ENCODE measurements around the gene KIF21A. TPM values are rescaled to one million over a fixed set of nuclear protein-coding genes. Genes with fewer than 3 reads are reported as not detected.

The KIF21A gene
- total and polyA plus RNA-seq, 2 of the 13 experiments (the other 11 are each of a cell fraction or from before 2014, with no cell fraction given), result 20.6 to 39.7 TPM

DNA sequence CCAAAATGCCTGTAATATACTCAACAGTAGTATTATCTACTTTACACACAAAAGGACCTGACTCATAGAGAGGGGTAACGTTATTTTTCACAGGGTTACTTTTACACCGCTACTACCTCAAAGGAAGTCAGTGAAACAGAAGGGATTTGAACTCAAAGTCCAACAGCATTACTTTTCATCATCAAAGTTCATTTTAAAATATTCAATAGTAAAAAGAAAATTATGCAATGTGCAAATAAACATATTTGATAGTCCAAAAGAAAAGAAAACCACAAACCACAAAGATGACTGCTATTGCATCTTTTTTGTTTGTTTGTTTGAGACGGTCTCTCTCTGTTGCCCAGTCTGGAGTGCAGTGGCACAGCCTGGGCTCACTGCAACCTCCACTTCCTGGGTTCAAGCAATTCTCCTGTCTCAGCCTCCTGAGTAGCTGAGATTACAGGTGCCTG, 15.5 kb downstream of the KIF21A start (continued):
- TF ChIP-seq JUN (CRISPR knock-in tag; IDR thresholded peaks at IDR 0.05), result no peak
- TF ChIP-seq POGZ (CRISPR knock-in tag; IDR thresholded peaks at IDR 0.05), result peak; percentile 40; the same call in 1 of the 2 replicates
- TF ChIP-seq ZNF224 (CRISPR knock-in tag; IDR thresholded peaks at IDR 0.05), result no peak
- TF ChIP-seq ETV5 (CRISPR knock-in tag; IDR thresholded peaks at IDR 0.05; ENCODE audit: borderline replicate concordance), result peak; percentile 37; the same call in 1 of the 2 replicates
- TF ChIP-seq, protein P1, sequence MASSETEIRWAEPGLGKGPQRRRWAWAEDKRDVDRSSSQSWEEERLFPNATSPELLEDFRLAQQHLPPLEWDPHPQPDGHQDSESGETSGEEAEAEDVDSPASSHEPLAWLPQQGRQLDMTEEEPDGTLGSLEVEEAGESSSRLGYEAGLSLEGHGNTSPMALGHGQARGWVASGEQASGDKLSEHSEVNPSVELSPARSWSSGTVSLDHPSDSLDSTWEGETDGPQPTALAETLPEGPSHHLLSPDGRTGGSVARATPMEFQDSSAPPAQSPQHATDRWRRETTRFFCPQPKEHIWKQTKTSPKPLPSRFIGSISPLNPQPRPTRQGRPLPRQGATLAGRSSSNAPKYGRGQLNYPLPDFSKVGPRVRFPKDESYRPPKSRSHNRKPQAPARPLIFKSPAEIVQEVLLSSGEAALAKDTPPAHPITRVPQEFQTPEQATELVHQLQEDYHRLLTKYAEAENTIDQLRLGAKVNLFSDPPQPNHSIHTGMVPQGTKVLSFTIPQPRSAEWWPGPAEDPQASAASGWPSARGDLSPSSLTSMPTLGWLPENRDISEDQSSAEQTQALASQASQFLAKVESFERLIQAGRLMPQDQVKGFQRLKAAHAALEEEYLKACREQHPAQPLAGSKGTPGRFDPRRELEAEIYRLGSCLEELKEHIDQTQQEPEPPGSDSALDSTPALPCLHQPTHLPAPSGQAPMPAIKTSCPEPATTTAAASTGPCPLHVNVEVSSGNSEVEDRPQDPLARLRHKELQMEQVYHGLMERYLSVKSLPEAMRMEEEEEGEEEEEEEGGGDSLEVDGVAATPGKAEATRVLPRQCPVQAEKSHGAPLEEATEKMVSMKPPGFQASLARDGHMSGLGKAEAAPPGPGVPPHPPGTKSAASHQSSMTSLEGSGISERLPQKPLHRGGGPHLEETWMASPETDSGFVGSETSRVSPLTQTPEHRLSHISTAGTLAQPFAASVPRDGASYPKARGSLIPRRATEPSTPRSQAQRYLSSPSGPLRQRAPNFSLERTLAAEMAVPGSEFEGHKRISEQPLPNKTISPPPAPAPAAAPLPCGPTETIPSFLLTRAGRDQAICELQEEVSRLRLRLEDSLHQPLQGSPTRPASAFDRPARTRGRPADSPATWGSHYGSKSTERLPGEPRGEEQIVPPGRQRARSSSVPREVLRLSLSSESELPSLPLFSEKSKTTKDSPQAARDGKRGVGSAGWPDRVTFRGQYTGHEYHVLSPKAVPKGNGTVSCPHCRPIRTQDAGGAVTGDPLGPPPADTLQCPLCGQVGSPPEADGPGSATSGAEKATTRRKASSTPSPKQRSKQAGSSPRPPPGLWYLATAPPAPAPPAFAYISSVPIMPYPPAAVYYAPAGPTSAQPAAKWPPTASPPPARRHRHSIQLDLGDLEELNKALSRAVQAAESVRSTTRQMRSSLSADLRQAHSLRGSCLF (CRISPR knock-in tag; IDR thresholded peaks at IDR 0.05; ENCODE audit: borderline replicate concordance), result no peak
- no peak for TF ChIP-seq ZNF781 (CRISPR knock-in tag; IDR thresholded peaks at IDR 0.05; ENCODE audit: borderline replicate concordance, not compliant biosample characterization)
- TF ChIP-seq THAP11 (CRISPR knock-in tag; IDR thresholded peaks at IDR 0.05), result no peak
- no peak for TF ChIP-seq ZNF205 (CRISPR knock-in tag; IDR thresholded peaks at IDR 0.05)
- TF ChIP-seq, protein P2, sequence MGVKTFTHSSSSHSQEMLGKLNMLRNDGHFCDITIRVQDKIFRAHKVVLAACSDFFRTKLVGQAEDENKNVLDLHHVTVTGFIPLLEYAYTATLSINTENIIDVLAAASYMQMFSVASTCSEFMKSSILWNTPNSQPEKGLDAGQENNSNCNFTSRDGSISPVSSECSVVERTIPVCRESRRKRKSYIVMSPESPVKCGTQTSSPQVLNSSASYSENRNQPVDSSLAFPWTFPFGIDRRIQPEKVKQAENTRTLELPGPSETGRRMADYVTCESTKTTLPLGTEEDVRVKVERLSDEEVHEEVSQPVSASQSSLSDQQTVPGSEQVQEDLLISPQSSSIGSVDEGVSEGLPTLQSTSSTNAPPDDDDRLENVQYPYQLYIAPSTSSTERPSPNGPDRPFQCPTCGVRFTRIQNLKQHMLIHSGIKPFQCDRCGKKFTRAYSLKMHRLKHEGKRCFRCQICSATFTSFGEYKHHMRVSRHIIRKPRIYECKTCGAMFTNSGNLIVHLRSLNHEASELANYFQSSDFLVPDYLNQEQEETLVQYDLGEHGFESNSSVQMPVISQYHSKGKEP (CRISPR knock-in tag; IDR thresholded peaks at IDR 0.05), result no peak
- TF ChIP-seq SMYD3 (CRISPR knock-in tag; IDR thresholded peaks at IDR 0.05), result no peak
- peak; percentile 69 for TF ChIP-seq ZMYM2 (CRISPR knock-in tag; IDR thresholded peaks at IDR 0.05)
- peak; percentile 76 for TF ChIP-seq ZMYM3 (CRISPR knock-in tag; IDR thresholded peaks at IDR 0.05)
- TF ChIP-seq FOXA1 (IDR thresholded peaks at IDR 0.05), result 0 out of 2 replicates have a peak, but pooled peaks have one; percentile 12
- peak; percentile 49 for TF ChIP-seq FOXA1 (CRISPR knock-in tag; IDR thresholded peaks at IDR 0.05)
- peak; percentile 62; the same call in 1 of the 2 replicates for TF ChIP-seq NCOR1 (IDR thresholded peaks at IDR 0.05; ENCODE audit: borderline replicate concordance, low read length)
- no peak for TF ChIP-seq DPF2 (CRISPR knock-in tag; IDR thresholded peaks at IDR 0.05; ENCODE audit: borderline replicate concordance, low read depth)
- no peak for TF ChIP-seq NR2C2 (CRISPR knock-in tag; IDR thresholded peaks at IDR 0.05; ENCODE audit: borderline replicate concordance)
- TF ChIP-seq EP300 (IDR thresholded peaks at IDR 0.05; ENCODE audit: low read depth in 2 of 2, low read length in 2 of 2), result peak in 1 of 2 experiments; percentile 57; a peak in 2 of 4 replicates
- no peak; the same call in 1 of the 2 replicates for TF ChIP-seq EP300 (CRISPR knock-in tag; IDR thresholded peaks at IDR 0.05; ENCODE audit: borderline replicate concordance)
- no peak for TF ChIP-seq KDM5A (IDR thresholded peaks at IDR 0.05; ENCODE audit: borderline replicate concordance, low read length)
- TF ChIP-seq, protein P3, sequence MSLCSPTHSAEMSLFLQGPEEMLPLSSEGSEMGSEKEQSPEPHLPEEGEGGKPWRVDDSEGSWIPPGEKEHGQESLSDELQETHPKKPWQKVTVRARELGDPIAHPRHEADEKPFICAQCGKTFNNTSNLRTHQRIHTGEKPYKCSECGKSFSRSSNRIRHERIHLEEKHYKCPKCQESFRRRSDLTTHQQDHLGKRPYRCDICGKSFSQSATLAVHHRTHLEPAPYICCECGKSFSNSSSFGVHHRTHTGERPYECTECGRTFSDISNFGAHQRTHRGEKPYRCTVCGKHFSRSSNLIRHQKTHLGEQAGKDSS (CRISPR knock-in tag; IDR thresholded peaks at IDR 0.05; ENCODE audit: borderline replicate concordance, low read depth), result no peak
- TF ChIP-seq, protein P4, sequence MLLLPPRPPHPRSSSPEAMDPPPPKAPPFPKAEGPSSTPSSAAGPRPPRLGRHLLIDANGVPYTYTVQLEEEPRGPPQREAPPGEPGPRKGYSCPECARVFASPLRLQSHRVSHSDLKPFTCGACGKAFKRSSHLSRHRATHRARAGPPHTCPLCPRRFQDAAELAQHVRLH (CRISPR knock-in tag; IDR thresholded peaks at IDR 0.05; ENCODE audit: borderline replicate concordance, low read depth), result no peak
- TF ChIP-seq GATAD1 (CRISPR knock-in tag; IDR thresholded peaks at IDR 0.05), result no peak
- no peak for TF ChIP-seq SNRNP70 (IDR thresholded peaks at IDR 0.05; ENCODE audit: low read depth, low read length)
- TF ChIP-seq DNMT1 (CRISPR knock-in tag; IDR thresholded peaks at IDR 0.05), result no peak
